Calu3 (cell line): ENCODE data around the gene ANKRD55. TPM values are rescaled to one million over a fixed set of nuclear protein-coding genes. Genes with fewer than 3 reads are reported as not detected.

ENCODE experiments used
- BruUV-seq: library from RNA; stranded (reverse); fragments of 400-500 nt; replicated peaks from 2 replicates; lab custom pipeline; 2021; lab: Mats Ljungman, UMichigan
- CTCF ChIA-PET: fragments of 300-600 bp; sonication (Branson Sonifier 250); formaldehyde crosslinking; loops from one replicate; lab custom pipeline; 2022; ENCODE audit warnings: antibody characterized with exemption; lab: Charles Lee
- DNase-seq: peaks from one replicate; pipeline ENCODE4 v3.0.0; 2022
- H3K27ac Mint-ChIP-seq: one replicate; pipeline ENCODE4 v1.8.0; 2022; ENCODE audit warnings: mixed read lengths; ENCODE audit not compliant: unreplicated experiment
- H3K27me3 Mint-ChIP-seq: one replicate; pipeline ENCODE4 v1.8.0; 2022; ENCODE audit warnings: mixed read lengths; ENCODE audit not compliant: unreplicated experiment
- H3K36me3 Mint-ChIP-seq: one replicate; pipeline ENCODE4 v1.8.0; 2022; ENCODE audit warnings: mild to moderate bottlenecking, moderate library complexity, mixed read lengths; ENCODE audit not compliant: insufficient read depth, unreplicated experiment
- H3K4me1 Mint-ChIP-seq: one replicate; pipeline ENCODE4 v1.8.0; 2022; ENCODE audit warnings: mild to moderate bottlenecking, low read depth, mixed read lengths; ENCODE audit not compliant: unreplicated experiment
- H3K4me3 Mint-ChIP-seq: one replicate; pipeline ENCODE4 v1.8.0; 2022; ENCODE audit warnings: mild to moderate bottlenecking, low read depth, moderate library complexity, mixed read lengths; ENCODE audit not compliant: unreplicated experiment
- H3K9me3 Mint-ChIP-seq: one replicate; pipeline ENCODE4 v1.8.0; 2022; ENCODE audit warnings: low read depth, mixed read lengths; ENCODE audit not compliant: unreplicated experiment
- CTCF ChIP-seq: fragments of 200-600 bp; IDR thresholded peaks from one replicate; pipeline ENCODE4 v1.8.0; 2022; ENCODE audit warnings: antibody characterized with exemption; ENCODE audit not compliant: unreplicated experiment
- intact Hi-C: fragments of 100-400 bp; cut with micrococcal nuclease; formaldehyde crosslinking; loops from one replicate; pipeline ENCODE4 v1.10.0; 2022; ENCODE audit not compliant: unreplicated experiment
- total RNA-seq: library from RNA; stranded (reverse); gene quantifications from 2 replicates; pipeline ENCODE4 v1.2.3, GENCODE V29; 2022

ANKRD55 gene
- total RNA-seq, 1 experiment from 2014 or later, result not detected

GRCh38 chr5:56169281-56169680 is 63.8 kb downstream of the ANKRD55 start:
- intact Hi-C loops, result no loop called here
- BruUV-seq, result no TSS peak
- Mint-ChIP-seq H3K36me3 (no peaks in the 10 kb centered on the region), H3K4me1 (no peaks in the 10 kb centered on the region), H3K4me3 (no peak overlapping the region), H3K9me3 (no peaks in the 10 kb centered on the region), H3K27me3 (no peaks in the 10 kb centered on the region), H3K27ac (no peak overlapping the region)
- no peak for DNase-seq
- no peak for TF ChIP-seq CTCF
- CTCF ChIA-PET, result no interaction called here

- no peak for TF ChIP-seq CTCF
- CTCF ChIA-PET, result no interaction called here
- DNase-seq, result no peak
- H3K4me3 Mint-ChIP-seq, result no peak overlapping the region
- no peaks in the 10 kb centered on the region for H3K4me1 Mint-ChIP-seq
- H3K27ac Mint-ChIP-seq, result no peak overlapping the region
- intact Hi-C loops, result no loop called here
- no peaks in the 10 kb centered on the region for H3K9me3 Mint-ChIP-seq
- H3K36me3 Mint-ChIP-seq, result no peaks in the 10 kb centered on the region
- no TSS peak for BruUV-seq
- H3K27me3 Mint-ChIP-seq, result no peaks in the 10 kb centered on the region
These were observed 65.1 kb downstream of the ANKRD55 start for GRCh38 chr5:56168066-56168478.

GRCh38 chr5:56167519-56167918 is 65.6 kb downstream of the ANKRD55 start:
- CTCF ChIA-PET, result no interaction called here
- BruUV-seq, result no TSS peak
- Mint-ChIP-seq H3K27me3 (no peaks in the 10 kb centered on the region), H3K4me3 (no peak overlapping the region), H3K36me3 (no peaks in the 10 kb centered on the region), H3K4me1 (no peaks in the 10 kb centered on the region), H3K9me3 (no peaks in the 10 kb centered on the region), H3K27ac (no peak overlapping the region)
- TF ChIP-seq CTCF, result no peak
- no peak for DNase-seq
- intact Hi-C loops, result no loop called here

- H3K4me3 Mint-ChIP-seq, result no peak overlapping the region
- no TSS peak for BruUV-seq
- intact Hi-C loops, result no loop called here
- H3K4me1 Mint-ChIP-seq, result no peaks in the 10 kb centered on the region
- CTCF ChIA-PET, result no interaction called here
- no peaks in the 10 kb centered on the region for H3K36me3 Mint-ChIP-seq
- no peak for DNase-seq
- H3K9me3 Mint-ChIP-seq, result no peaks in the 10 kb centered on the region
- TF ChIP-seq CTCF, result no peak
- H3K27me3 Mint-ChIP-seq, result no peaks in the 10 kb centered on the region
- no peak overlapping the region for H3K27ac Mint-ChIP-seq
These were observed 66.3 kb downstream of the ANKRD55 start for GRCh38 chr5:56166671-56167385.
